Posterior vena cava (tissue), 2 donors: ENCODE measurements around the gene AOC2. TPM values are rescaled to one million over a fixed set of nuclear protein-coding genes. Genes with fewer than 3 reads are reported as not detected.

Experiments
- DNase-seq: peaks from one replicate; pipeline ENCODE4 v3.0.0-alpha.2; 2020; ENCODE audit warnings: low spot score
- intact Hi-C, 2 donors: fragments of 100-400 bp; cut with DNase I; formaldehyde crosslinking; loops; one replicate each; pipeline versions ENCODE4 v1.14.1 to v1.14.2; 2022 to 2023
- total RNA-seq, 2 donors: library from RNA; stranded (reverse); fragmentation: NEBNext Ultra II Directional; extraction: Animal tissue kit (Norgen Biotek cat#: 25700); gene quantifications; one replicate each; pipeline ENCODE4 v1.2.1, GENCODE V29; 2021
- donor health status: DM: yes; HTN: yes; CAD: no.
- donor health status: DM: yes; HTN: yes; CAD: no.

Gene AOC2
- total RNA-seq, 2 donors from 2014 or later: 0.86 to 0.88 TPM

GRCh38 chr17:42821176-42821575, 23.2 kb upstream of the AOC2 start:
- no peak for DNase-seq
- intact Hi-C loops: loop anchor here in 1 of 2 donors (10.0 kb wide), 1 partner anchor 116 kb away; no protein-coding TSS in a partner anchor

GRCh38 chr17:42827472-42827871, 16.9 kb upstream of the AOC2 start:
- DNase-seq: no peak
- intact Hi-C loops: loop anchor here in 1 of 2 donors (10.0 kb wide), 1 partner anchor 123 kb away; no protein-coding TSS in a partner anchor

- DNase-seq: no peak
- intact Hi-C loops: no loop called here
Observed at GRCh38 chr17:42830971-42831370, 13.4 kb upstream of the AOC2 start.

GRCh38 chr17:42832213-42832933, 12.0 kb upstream of the AOC2 start:
- intact Hi-C loops: no loop called here

GRCh38 chr17:42832934-42833766, 11.2 kb upstream of the AOC2 start, which contains the start of gene PSME3:
Gene PSME3, plus strand, starts transcription at chr17:42833397. Its CDS starts 235 bp downstream, at chr17:42833632.
- intact Hi-C loops: no loop called here
- peak; percentile 98 for DNase-seq

More at GRCh38 chr17:42832213-42832933, 12.0 kb upstream of the AOC2 start:
- no peak for DNase-seq

GRCh38 chr17:42833767-42834422, 10.5 kb upstream of the AOC2 start:
- intact Hi-C loops: no loop called here

GRCh38 chr17:42835732-42836131, 8.6 kb upstream of the AOC2 start:
- intact Hi-C loops: no loop called here
- DNase-seq: no peak

More at GRCh38 chr17:42833767-42834422, 10.5 kb upstream of the AOC2 start:
- no peak for DNase-seq

GRCh38 chr17:42841975-42842685, 2.2 kb upstream of the AOC2 start:
- intact Hi-C loops: loop anchor here in 1 of 2 donors (5.0 kb wide), 1 partner anchor 95 kb away; no protein-coding TSS in a partner anchor
- DNase-seq: no peak

- DNase-seq: no peak
- intact Hi-C loops: loop anchor here in 1 of 2 donors (5.0 kb wide), 1 partner anchor 94 kb away; no protein-coding TSS in a partner anchor
Observed at GRCh38 chr17:42843358-42843934, 934 bp upstream of the AOC2 start.

GRCh38 chr17:42844761-42845555, 578 bp downstream of the AOC2 start:
- no peak for DNase-seq
- intact Hi-C loops: loop anchor here (2.0 to 5.0 kb wide), 2 partner anchors 84 to 92 kb away; no protein-coding TSS in a partner anchor

- intact Hi-C loops: loop anchor here in 1 of 2 donors (2.0 kb wide), 1 partner anchor 83 kb away; no protein-coding TSS in a partner anchor
Observed at GRCh38 chr17:42845556-42845917, 1.2 kb downstream of the AOC2 start.

GRCh38 chr17:42845918-42846593, 1.7 kb downstream of the AOC2 start:
- DNase-seq: no peak
- intact Hi-C loops: loop anchor here in 1 of 2 donors (2.0 kb wide), 1 partner anchor 83 kb away; no protein-coding TSS in a partner anchor

More at GRCh38 chr17:42845556-42845917, 1.2 kb downstream of the AOC2 start:
- DNase-seq: no peak

- intact Hi-C loops: no loop called here
- DNase-seq: no peak
Observed at GRCh38 chr17:42846594-42847280, 2.4 kb downstream of the AOC2 start.

- intact Hi-C loops: no loop called here
- no peak for DNase-seq
Observed at GRCh38 chr17:42848093-42848492, 3.7 kb downstream of the AOC2 start.

- intact Hi-C loops: no loop called here
- no peak for DNase-seq
Observed at GRCh38 chr17:42849031-42849430, 4.7 kb downstream of the AOC2 start.

GRCh38 chr17:42849451-42850181, 5.2 kb downstream of the AOC2 start:
- intact Hi-C loops: no loop called here
- DNase-seq: no peak
